SK-N-MC (cell line): ENCODE measurements around the gene TBX22.

ENCODE experiments used
- EZH2 ChIP-seq: fragments of 200-600 bp; sonication (generic); IDR thresholded peaks from one replicate; pipeline ENCODE4 v1.6.1; 2017; ENCODE audit warnings: antibody characterized with exemption
- POLR2AphosphoS5 ChIP-seq: IDR thresholded peaks from 2 replicates; pipeline ENCODE4 v1.6.1; 2012; ENCODE audit warnings: mild to moderate bottlenecking, low read depth, low read length, borderline replicate concordance

DNA sequence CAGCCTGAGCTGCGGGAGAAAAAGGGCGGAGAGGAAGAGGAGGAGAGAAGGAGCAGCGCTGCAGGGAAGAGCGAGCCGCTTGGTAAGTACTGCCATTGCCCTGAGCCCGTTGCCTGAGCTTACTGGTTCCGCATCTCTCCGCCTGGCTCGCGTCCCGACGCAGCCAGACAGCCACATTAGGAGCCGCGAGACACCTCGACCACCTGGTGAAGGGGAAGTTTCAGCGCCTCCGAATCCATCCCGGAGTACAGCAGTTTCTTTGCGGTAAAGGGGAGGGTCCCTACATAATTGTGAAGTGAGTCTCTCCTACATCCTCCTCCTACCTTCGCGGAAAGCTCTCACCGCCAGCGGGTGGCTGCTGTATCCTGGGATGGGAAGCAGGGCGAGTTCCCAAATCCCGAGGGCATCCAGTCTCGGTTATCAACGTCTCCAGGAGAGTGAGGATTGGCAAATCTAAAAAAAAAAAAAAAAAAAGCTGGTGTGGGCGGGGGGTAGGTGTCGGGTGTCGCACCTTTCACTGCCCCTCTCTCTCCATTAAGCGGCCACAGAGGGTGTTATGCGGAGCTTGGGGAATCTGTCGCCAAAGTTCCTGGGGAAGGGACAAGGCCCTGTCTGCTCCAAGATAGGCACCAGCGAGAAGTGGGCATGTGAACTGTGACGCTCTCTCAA, 7.9 kb downstream of the TBX22 start:
- TF ChIP-seq EZH2 (no peak), POLR2AphosphoS5 (no peak)
